ENCODE data around the gene SLC25A53.
"Not testable (repeated sequence)": the region's sequence is repeated elsewhere in the genome, so short reads cannot be mapped to it uniquely, and the experiment has no call there.

SLC25A53 gene

DNA sequence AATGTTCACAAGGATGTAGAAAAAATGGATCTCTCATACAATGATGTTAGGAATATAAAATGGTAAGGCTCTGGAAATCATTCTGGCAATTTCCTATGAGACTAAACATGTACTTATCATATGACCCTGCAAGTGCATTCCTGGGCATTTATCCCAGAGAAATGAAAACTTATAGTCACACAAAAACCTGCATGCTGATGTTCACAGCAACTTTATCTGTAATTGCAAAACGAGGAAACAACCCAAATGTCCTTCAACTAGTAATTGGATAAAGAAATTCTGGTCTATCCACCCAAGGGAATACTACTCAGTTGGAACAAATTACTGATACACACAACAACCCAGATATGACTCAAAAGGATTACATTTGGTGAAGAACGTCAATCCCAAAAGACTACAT, 30.0 kb downstream of the SLC25A53 start:
- no peak for DNase-seq

- no peak for DNase-seq
These were observed 34.0 kb downstream of the SLC25A53 start for GRCh38 chrX:104122829-104123228.

DNA sequence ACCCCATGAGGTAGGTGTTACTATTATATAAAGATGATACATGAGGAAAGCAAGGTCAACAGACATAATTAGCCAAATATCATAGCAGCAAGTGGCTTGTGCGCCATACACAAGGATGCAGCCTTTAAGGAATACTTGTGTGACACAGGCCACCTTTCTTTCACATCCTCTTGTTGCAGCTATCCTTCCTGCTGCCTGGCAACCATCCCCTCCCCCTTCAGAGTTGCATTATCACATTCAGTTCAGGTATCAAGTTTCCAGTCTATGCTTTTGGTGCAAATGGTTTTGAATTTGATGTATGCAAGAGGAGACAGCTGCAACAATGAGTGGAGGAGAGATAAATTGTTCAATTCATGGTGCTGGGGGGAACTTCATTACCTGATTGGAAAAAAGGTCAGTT, 38.0 kb downstream of the SLC25A53 start:
- peak; percentile 54 for DNase-seq

DNA sequence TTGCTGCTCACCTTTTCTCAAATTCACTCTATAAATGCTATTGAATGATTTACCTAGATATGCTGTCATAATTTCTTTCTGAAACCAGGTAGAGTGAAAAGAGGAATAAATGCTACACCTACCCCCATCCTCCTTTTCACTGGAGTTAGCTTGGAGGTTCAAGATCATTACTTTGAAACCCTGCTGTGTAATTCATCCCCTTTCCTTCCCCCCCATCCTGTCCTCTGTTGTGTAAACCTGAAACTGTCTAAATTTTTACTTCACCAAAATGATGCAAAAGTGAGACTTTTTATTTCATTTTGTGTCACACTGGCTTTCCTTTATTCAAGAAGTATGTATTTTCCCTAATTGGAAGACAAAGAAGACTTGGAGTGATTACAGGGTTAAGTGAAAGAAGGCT, 39.0 kb downstream of the SLC25A53 start:
- DNase-seq = no peak

DNA sequence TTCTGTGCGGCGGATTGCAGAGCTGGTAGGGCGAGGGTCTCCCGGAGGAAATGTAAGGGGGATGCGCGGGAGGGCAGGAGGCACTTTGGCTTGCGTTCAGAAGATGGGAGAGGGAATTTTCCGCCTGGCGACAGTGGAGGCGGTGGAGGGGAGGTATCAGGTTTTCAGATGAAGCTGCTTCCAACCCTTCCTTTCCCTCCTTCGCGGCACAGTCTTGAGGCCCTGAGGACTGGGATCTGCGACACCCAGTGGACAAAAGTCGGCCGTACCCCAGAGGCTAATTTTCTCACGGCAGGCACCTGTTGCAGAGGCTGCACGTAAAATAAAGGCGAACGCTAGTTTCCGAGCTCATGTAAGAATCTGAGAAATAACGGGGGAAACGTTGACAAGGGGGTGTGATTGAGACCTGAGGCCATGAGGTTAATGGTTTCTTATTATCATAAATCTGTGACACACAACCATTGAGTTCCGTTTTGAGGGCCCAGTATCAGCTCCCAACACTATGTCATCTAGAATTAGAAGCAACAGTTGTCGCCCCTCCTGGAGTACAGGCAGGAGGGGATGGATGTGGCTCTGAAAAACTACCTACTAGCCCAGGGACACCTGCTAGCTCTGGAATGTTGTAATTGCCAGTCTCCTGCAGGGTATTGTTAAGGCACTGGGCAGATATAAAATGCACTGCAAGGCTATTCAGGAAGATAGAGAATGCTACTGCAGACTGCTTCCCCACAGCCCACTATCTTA, 43.4 kb downstream of the SLC25A53 start:
- peak; percentile 17 for DNase-seq

- peak; percentile 27 for DNase-seq
These were observed 44.4 kb downstream of the SLC25A53 start, which contains the start of gene ZCCHC18 for GRCh38 chrX:104112326-104112951. TSS of gene ZCCHC18 (plus strand) at chrX:104112523. CDS start at chrX:104114112, 1,589 bp downstream.

DNA sequence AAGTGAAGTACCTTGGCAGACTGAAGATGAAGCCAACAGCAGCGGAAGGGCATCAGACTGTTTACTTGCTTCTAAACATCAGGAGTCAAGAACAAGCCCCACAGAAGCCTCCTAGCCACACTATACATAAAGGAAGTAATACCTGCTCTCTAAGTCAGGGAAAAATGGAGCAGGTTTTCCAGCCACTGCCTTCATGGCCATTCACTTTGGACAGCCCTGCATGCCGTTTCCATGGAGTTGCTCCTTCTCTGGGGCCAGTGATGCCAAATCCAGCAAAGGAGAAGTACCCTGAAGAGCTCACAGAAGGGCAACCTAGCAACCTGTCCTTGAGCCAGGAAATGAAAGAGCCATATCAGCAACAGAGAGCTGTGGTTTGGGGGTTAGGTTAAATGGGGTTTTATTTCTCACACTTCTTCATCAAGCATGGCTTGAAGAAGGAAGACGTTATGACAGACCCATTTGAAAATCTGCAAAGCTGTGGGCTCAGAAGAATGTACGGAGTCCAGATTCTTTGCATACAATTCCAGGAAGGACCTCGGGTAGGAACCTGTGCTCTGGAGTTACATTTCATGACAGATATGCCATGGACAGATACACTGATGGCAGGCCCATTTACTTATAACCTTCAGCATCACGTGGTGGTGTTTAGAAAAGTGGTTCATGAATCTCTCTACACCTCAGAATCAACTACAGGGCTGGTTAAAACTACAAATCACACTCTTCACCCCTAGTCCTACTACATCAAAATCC, 46.1 kb downstream of the SLC25A53 start:
- DNase-seq = not testable (repeated sequence)

- DNase-seq = no peak
These were observed 47.9 kb downstream of the SLC25A53 start for GRCh38 chrX:104108955-104109354.

DNA sequence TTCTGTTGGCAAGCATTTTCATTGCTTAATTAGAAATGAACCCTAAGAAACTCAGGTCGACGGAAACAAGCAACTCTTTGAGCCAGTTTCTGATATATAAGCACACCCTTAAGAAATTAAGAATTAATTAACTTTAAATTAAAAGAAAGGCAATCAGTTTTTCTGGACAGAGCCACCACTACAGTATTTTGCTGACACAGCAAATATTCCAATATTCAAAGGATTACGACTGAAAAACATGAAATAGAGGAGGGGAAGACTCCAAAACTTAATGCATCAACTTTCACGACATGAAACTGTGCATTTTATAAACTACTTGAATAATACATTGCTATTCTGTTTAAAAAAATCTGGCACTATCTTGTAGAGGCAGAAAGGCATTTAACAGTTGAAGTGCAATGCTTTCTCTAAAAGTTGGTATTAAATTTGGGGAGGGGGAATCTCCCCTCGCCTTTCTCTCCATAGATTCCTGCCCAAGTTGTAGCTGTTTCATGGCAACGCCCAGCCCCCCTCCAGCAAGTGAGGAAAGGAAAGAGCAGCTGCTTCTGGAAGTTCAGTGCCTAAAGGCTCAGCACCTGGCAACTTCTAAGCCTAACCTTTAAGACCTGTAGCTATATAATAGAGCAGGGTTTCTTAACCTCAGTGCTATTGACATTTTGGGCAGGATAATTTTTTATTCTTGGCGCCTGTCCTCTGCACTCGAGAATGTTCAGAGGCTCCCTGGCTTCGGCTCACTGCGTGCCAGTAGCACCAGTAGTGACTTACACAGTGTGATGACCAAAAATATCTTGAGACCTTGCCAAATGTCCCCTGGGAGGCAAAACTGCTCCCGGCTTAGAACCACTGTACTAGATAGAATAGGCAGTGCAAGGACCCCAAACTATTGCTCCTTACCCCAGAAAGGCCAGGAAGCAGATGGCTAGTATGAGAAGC, 51.2 kb downstream of the SLC25A53 start:
- DNase-seq = no peak

- DNase-seq = no peak
These were observed 52.1 kb downstream of the SLC25A53 start for GRCh38 chrX:104104676-104105075.

- no peak for DNase-seq
These were observed 57.9 kb downstream of the SLC25A53 start for GRCh38 chrX:104098919-104099318.

DNA sequence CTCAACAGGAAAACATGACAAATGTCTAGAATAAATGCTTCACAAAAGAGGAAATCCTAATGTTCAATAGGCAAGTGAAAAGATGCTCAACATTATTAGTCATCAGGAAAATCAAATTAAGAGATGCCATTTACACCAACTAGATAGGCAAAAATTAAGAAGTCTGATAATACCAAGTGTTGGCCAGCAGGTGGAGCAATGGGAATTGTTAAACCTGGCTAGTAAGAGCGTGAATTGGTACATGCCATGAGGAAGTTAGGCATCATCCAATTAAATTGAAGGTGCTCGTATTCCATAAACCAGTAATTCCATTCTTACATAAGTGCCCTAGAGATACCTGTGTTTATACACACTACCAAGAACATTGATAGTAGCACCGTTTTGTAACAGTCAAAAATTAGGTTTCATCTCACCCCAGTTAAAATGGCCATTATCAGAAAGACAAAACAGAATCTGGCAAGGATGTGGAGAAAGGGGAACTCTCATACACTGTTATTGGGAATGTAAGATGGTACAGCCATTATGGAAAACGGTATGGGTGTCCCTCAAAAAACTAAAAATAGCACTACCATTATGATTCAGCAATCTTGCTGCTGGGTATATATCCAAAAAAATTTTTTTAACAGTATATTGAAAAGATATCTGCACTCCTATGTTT, 58.5 kb downstream of the SLC25A53 start:
- DNase-seq = peak; percentile 58

DNA sequence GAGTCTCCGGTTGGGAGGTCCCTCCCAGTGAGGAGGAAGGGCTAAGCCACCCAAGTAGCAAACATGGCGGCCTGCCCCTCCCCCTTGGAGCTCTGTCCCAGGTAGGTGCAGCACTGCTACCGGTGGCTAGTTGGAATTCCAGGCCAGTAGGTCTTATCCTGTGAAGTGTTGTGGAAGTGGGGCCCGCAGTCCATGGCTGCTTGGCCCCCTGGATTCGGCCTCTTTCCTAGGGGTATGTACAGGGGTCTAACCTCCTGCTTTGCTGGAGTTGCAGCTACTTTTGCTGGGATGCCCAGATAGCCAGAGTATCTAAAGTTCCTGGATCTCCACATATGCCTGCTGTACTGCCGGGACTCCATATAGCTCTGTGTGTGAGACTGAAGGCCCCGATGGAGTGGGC, 70.9 kb downstream of the SLC25A53 start:
- no peak for DNase-seq

GRCh38 chrX:104085477-104085876, 71.3 kb downstream of the SLC25A53 start:
- no peak for DNase-seq

DNA sequence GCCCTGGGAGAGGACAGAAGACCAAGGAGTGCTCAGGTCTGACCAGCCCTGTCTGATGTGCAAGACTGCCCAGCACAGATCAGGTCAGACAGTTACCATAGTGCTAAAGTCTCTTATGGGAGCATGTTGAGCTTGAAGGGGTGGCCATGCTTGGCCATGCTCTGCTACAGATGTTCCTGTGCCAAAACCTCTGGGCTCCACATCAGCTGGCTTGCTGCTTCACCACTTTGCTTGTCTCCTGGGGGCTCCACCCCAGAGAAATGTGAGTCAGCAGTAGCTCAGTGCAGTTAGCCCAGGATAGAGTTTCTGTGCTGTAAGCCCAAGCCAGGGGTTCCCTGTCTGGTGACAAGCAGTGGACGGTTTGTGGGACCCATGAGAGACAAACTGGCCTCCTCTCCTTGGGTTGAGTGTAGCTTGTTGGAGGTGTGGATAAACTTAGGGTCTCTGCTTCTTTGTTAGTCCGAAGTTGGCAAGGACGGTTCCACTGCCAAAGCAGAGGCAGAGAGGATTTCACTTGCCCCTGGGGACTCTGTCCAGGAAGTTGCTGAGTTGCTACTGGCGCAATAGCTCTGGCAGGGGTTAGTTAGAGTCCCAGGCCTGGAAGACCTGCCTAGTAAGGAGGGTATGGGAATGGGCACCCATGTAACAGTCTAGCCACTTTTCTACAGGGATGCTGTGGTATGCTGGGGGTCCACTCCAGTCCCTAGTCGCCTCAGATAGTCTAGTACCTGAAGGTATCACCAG, 72.1 kb downstream of the SLC25A53 start:
- DNase-seq = no peak

GRCh38 chrX:104084063-104084462, 72.7 kb downstream of the SLC25A53 start:
- no peak for DNase-seq

- DNase-seq = not testable (repeated sequence)
These were observed 79.0 kb downstream of the SLC25A53 start for GRCh38 chrX:104077854-104078253.

DNA sequence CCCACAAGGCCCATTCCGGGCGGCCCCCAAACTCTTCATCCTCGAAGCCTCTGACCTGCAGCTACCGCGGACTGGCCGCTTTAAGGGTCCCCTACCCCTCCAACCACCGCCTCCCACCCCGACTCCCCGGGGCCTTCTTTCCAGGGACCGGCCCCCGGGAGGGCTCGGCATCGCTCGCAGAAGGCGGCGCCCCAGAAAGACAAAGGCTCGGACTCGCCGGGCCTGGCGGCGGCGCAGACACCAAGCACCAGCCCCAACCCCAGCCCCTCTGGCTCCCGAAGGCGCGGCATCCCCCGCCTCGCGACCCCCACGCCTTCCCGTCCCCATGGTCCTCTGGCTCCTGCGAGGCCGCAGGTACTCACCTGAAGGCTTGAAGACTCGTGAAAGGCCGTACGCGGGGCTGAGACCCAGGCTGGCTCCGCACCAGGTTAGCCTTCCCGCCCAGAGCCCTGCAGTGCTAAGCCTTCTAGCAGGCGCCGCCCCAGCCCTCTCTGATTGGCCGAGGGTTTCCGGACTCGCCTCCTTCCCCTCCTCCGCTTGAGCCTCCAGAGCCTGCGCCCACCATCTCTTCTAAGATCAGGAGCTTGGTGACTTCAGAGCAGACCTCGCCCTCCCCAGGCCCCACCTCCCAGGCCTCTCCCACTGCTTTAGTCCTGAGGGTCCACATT, 80.9 kb downstream of the SLC25A53 start, which contains the start of gene TMSB15C:
TSS of gene TMSB15C (minus strand) at position 459 of the 668 bp plus-strand sequence.
- not testable (repeated sequence) for DNase-seq

- DNase-seq = not testable (repeated sequence)
These were observed 94.2 kb downstream of the SLC25A53 start for GRCh38 chrX:104062636-104063035.

- not testable (repeated sequence) for DNase-seq
These were observed 101.9 kb downstream of the SLC25A53 start for GRCh38 chrX:104054956-104055355.

All from NCI-H748 treated with DMSO at 0.1 percent for 48 hours (cell line).